ENCODE results near the gene GRIK1. TPM values are rescaled to one million over a fixed set of nuclear protein-coding genes. Genes with fewer than 3 reads are reported as not detected.

Gene GRIK1
- total RNA-seq, 2 experiments from 2014 or later, result not detected

DNA sequence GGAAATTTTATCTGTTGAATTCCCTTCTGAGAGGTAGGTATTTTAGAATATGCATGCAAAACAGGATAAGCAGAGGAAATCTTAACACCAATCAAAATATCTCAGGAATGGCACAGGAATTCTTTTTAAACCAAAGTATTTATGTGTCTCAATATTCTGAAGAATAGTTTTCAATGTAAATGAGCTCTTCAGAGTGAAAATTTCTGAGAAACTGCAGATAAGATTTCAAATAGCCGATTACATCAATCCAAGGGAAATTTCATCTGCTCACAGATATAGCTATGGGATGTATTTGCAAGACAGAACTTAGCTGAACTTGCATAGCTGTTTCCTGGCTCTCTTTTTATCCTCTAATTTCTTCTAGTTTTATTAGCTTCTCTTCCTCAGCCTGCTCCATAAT is 209.5 kb downstream of the GRIK1 start:
- CTCF ChIA-PET, result no interaction called here
- DNase-seq (no peak), ATAC-seq (no peak)
- Mint-ChIP-seq H3K36me3 (ENCODE audit: low read depth) (no peaks in the 10 kb centered on the region), H3K9me3 (no peaks in the 10 kb centered on the region), H3K4me1 (ENCODE audit: low read depth) (no peaks in the 10 kb centered on the region), H3K4me3 (no peak overlapping the region), H3K27me3 (peaks cover 7% of the 10 kb centered on the region), H3K27ac (no peak overlapping the region)
- POLR2A ChIA-PET, result no interaction called here
- no peak for TF ChIP-seq CTCF (IDR thresholded peaks at IDR 0.05)
- intact Hi-C loops (cut with micrococcal nuclease), result no loop called here

DNA sequence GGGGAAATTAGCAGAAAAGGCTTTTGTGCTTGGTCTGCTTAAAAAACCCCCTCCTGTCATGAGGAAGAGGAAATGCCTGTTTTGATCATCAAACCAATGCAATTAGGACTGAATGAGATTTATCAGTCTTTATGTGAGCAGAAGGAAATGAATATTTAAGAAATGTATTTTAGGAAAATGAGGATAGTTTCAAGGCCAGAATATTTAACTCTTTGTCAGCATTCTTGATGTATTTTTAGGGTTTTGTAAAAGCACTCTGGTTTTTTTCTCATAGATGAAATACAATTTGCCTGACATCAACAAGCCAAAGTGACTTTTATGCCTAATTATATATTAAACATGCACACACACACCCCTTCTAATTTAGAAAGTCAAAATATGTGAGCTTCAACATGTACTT is 213.8 kb downstream of the GRIK1 start:
- H3K9me3 Mint-ChIP-seq, result no peaks in the 10 kb centered on the region
- CTCF ChIA-PET, result interaction anchor here (1.1 kb wide), 1 partner anchor 10 kb away, joined by 4 read pairs; no protein-coding TSS in a partner anchor
- POLR2A ChIA-PET, result no interaction called here
- H3K36me3 Mint-ChIP-seq (ENCODE audit: low read depth), result no peaks in the 10 kb centered on the region
- ATAC-seq (no peak), DNase-seq (no peak)
- no peaks in the 10 kb centered on the region for H3K4me1 Mint-ChIP-seq (ENCODE audit: low read depth)
- no peak for TF ChIP-seq CTCF (IDR thresholded peaks at IDR 0.05)
- peaks cover 7% of the 10 kb centered on the region for H3K27me3 Mint-ChIP-seq
- intact Hi-C loops (cut with micrococcal nuclease), result no loop called here
- no peak overlapping the region for H3K27ac Mint-ChIP-seq
- no peak overlapping the region for H3K4me3 Mint-ChIP-seq

- Mint-ChIP-seq H3K9me3 (no peaks in the 10 kb centered on the region), H3K4me3 (no peak overlapping the region), H3K27ac (no peak overlapping the region), H3K27me3 (peaks cover 11% of the 10 kb centered on the region), H3K36me3 (ENCODE audit: low read depth) (no peaks in the 10 kb centered on the region), H3K4me1 (ENCODE audit: low read depth) (no peaks in the 10 kb centered on the region)
- CTCF ChIA-PET, result no interaction called here
- DNase-seq (no peak), ATAC-seq (no peak)
- TF ChIP-seq CTCF (IDR thresholded peaks at IDR 0.05), result no peak
- intact Hi-C loops (cut with micrococcal nuclease), result no loop called here
- POLR2A ChIA-PET, result interaction anchor here (0.7 kb wide), 1 partner anchor 272 kb away, joined by 3 read pairs; no protein-coding TSS in a partner anchor
Measured at GRCh38 chr21:29725025-29725736, 214.6 kb downstream of the GRIK1 start.

GRCh38 chr21:29721964-29722363 is 217.8 kb downstream of the GRIK1 start:
- ATAC-seq, result no peak

More at GRCh38 chr21:29721964-29722363, 217.8 kb downstream of the GRIK1 start:
- intact Hi-C loops (cut with micrococcal nuclease), result no loop called here
- DNase-seq, result no peak
- no peak overlapping the region for H3K27ac Mint-ChIP-seq
- no peaks in the 10 kb centered on the region for H3K4me1 Mint-ChIP-seq (ENCODE audit: low read depth)
- ChIA-PET POLR2A (no interaction called here), CTCF (interaction anchor here (0.7 kb wide), 1 partner anchor 240 kb away, joined by 5 read pairs; no protein-coding TSS in a partner anchor)
- no peak for TF ChIP-seq CTCF (IDR thresholded peaks at IDR 0.05)
- H3K9me3 Mint-ChIP-seq, result no peaks in the 10 kb centered on the region
- no peak overlapping the region for H3K4me3 Mint-ChIP-seq
- peaks cover 8% of the 10 kb centered on the region for H3K27me3 Mint-ChIP-seq
- no peaks in the 10 kb centered on the region for H3K36me3 Mint-ChIP-seq (ENCODE audit: low read depth)
